ENCODE results near the gene PUM1.

The PUM1 gene

DNA sequence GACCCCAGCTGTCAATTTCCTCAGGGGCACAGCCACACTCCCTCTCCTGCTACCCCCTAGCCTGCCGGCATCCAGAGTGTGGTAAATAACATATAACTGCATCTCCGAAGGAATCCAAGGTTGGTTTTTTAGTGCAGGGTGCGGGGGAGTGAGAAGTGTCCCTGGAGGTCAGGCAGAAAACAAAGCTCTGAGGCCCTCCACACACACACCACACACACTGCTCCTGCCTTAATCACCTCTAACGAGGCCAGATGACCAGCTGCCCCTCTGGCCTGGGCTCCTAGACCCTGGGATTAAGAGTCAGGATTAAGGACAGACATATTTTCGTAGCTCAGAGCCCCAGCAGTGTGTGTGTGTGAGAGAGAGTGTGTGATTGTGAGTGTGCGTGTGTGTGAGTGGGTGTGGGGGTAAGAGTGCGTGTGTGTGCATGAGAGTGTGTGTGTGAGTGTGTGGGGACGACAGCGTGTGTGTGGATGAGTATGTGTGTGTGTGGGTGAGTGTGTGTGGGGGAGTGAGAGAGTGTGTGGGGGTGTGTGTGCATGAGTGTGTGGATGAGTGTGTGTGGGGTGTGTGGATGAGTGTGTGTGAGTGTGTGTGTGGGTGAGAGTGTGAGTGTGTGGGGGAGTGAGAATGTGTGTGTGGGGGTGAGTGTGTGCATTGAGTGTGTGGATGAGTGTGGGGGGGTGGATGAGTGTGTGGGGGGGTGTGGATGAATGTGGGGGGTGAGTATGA, 171.6 kb downstream of the PUM1 start:
- no peak for DNase-seq (ENCODE audit: low read depth in 3 of 3)

DNA sequence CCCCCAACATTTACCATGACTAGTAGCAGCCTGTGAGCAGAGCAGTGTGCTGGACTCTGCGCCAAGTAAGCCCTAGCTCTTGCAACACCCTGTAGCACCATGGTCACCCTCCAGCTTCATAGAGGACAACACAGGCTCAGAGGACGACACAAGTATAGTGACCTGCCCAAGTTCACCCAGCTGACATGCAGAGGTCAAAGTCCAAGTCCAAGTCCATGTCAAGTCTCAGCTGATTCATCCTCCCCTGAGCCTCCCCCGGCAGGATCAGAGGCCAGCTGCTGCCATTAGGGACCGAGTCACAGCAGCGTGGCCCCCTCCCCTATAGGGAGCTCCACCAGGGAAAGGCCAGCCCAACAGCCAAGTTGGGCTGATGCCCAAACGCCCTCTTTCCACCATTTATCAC, 172.8 kb downstream of the PUM1 start:
- DNase-seq (ENCODE audit: low read depth in 3 of 3) = no peak

DNA sequence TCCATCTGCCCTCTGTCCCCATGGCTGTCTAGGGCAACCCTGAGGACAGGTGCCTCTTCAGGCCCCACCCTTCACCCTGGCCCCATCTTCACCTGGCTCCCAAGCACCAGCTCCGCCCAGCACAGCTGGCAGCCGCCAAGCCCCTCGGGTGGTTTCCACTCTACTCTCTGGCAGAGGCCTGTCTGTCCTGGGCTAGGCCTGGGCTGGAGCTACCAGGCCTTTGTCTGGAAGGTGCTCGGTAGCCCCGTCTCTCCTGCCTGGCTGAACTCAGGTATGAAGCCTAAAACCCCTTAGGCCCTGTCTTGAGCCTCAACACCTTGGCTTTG, 174.3 kb downstream of the PUM1 start:
- DNase-seq (ENCODE audit: low read depth in 3 of 3) = no peak

DNA sequence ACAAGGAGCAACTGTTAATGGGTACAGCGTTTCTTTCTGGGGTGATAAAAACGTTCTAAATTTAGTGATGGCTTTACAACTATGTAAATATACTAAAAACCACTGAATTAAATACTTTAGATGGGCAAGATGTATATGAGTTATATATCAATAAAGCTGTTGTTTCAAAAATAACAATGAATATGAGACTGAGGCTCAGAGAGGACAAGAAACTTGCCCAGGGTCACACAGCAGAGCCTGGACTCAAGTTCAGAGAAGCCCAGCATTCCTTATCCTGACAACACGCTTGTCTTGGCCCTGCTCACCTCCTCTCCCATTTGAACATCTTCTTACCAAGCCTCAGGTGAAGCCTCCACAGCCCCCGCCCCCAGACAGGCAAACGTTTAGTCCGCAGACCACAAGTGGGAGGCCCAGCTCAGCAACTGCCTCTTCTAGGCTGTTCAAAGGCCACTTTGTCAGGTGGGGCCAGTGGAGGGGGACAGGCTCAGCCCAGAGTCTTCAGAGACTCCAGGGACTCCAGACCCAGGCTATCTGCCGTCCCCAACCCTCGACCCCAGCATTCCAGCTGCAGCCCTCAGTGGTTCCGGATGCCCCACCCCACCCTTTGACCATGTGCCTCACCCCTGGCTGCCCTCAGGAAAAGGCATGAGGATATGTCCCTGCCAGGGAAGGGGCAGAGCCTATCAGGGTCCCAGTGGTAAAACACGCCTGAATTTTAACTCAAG, 174.9 kb downstream of the PUM1 start:
- DNase-seq (ENCODE audit: low read depth in 3 of 3) = no peak

DNA sequence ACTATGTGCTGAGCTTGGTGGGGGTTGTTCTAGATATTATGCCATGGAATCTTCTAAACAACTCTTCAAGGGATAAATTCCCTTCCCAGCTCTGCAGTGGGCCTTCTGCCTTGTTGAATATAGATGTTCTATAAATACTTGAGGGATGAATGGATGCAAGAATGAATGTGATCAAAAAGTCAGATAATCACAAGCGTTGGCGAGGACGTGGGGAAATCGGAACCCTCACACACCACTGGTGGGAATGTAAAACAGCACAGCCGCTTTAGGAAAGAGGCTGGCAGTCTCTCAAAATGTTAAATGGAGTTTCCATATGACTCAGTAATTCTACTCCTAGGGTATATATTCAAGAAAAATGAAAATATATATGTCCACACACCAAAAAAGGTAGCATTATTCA, 176.0 kb downstream of the PUM1 start:
- no peak for DNase-seq (ENCODE audit: low read depth in 3 of 3)

DNA sequence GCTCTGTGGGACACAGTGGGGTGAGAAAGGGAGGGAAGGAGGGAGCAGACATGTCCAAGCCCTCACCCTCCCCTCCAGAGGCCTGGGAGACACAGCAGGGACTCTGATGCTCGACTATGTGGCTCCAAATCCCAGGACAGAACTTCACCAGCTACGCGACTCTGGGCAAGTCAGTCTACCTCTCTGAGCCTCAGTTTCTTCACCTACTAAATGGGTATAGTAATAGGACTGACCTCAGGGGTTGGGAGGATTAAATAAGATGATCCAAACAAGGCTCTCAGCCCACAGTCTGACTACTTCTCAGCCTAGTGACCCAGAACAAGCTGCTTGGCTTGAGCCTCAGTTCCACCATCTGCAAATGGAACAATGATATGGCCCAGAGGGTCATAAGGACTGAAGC, 176.5 kb downstream of the PUM1 start:
- no peak for DNase-seq (ENCODE audit: low read depth in 3 of 3)

DNA sequence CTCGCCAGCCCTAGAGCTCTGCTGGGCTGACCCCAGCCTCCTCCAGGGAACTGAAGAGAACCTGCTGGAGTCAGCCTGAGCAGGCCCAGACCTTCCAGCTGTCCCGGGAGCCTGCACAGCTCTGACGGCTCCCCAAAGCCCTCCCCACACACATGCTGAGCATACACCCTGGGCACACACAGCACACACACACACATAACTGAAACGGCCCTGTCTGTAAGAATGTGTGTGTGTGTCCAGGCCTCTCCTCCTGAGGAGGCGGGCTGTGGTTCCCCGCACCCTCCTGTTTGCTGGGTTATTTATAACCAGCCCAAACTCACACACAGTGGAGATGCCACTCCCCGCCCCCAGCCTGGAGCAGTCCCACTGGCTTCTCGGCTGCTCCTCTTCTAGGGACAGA, 177.1 kb downstream of the PUM1 start:
- DNase-seq (ENCODE audit: low read depth in 3 of 3) = no peak

DNA sequence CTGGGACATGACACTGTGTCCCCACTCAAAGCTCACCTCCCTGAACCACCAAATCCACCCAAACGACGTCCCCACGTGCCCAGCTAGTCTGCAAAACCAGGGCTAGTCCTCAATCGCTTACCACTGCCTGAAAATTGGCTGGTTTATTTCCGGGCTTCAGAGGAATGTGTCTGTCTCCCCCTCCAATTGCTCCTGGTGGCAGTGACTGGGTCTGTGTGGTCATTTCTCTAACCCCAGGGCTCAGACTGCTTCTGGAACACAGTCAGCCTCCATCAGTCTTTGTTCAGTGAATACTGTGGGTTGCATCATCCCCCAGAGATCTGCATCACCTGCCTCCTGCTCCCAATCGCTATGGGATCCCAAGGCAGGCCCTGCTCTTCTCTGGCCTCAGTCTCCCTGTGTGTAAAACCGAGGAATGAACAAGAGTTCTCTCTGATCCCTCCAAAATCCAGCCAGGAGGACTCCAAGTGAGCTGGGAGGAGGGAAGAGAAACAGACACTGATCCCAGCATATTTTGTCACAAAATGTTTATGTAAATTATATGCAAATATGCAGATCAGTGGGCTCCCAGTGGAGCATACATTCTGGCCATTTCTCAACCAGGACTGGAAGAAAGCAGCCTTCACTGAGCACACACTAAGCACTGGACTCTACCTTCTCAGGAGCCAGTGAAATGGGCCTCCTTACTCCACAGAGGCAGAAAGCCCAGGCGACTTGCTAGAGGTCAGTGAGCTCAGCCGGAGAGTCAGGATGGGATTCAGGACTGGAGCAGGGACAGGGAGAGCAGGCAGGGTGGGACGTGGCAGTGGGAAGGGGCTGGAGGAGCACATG, 177.8 kb downstream of the PUM1 start:
- no peak for DNase-seq (ENCODE audit: low read depth in 3 of 3)

DNA sequence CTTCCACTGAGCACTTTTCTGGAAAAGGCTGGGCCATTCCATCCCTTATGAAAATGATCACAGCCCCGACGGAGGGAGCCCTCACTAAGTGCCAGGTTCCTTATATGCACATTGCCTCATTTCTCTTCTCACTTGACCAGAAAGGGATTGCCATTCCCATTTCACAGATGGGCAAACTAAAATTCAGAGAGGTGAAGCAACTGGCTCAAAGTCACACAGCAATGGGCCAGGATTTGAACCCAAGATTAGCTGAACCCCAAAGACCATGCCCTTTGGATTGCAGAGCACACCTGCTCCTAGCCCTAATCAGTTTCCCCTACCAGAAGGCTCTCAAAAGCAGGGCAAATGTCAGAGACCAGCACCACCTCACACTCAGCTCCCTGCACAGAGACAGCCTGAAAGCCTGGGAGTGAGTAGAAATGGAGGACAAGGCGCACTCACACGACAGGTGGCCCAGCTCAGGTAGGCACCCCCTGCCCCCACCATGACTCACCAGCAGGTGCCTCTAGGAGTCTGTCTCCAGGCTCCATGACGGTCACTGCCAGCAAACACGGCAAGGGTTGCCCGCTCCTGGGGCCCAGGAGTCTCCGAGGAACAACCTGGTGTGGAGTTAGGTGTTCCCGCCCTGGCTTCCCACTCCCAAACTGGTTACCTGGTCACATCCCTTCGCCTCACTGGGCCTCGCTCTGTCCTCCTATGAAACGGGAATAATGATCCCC, 178.6 kb downstream of the PUM1 start:
- DNase-seq (ENCODE audit: low read depth in 3 of 3) = no peak

DNA sequence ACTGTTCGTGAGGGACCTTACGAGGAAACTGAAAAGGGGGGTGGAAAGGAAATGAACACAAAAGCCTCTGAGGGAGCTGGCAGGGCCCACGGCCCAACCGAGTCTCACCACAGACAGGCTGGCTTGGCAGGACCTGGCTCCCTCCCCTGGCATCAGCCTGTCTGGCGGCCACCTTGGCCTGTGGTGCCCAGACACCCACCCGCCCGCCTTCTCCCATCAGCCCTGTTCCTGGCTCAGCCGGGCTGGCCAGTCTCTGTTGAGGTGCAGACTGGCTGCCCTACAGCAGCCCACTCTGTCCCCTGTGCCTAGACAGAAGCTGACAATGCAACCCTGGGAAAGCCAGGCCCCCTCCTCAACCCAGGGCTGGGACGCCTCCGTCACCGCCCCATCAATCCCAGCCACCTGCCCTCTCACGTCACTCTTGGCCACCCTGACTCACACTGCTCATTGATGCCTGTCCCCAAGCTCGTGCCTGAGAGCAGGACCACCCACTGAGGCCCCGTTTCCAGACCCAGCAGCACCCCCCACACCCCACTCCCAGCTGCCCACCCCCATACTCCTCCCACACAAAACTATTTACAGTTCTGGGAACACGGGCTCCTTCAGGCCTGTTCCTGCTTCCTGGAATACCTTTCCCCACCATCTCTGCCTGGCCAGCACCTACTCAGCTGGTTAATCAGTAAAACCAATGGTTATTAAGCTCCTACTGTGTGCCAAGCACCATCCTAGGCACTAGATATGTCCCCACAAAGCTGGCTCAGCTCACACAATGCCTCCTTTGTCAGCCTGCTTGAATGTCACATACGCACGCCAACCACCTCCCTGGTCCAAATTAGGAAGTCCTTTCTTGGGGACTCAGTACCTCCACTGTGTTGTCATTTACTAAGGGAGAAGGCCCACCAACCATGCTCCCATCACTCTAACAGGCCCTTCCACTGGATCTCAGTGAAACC, 179.7 kb downstream of the PUM1 start:
- no peak for DNase-seq (ENCODE audit: low read depth in 3 of 3)

DNA sequence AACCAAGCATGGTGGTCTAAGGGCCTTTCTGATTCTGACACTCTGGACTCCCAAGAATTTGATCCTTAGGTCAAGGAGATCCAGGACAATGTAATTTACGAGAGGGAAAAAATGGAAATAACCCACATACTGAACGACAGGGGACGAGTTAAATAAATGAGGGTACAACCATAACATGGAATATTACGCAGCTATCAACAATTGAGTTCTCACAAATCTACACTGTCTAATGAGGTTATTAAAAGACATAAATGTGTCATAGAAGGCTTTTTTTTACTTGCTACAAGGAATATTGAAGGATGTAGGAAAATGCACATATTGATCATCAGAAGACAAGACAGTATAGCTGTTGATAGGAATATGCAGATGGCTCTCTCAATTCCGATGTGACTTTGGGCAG, 180.8 kb downstream of the PUM1 start:
- no peak for DNase-seq (ENCODE audit: low read depth in 3 of 3)

DNA sequence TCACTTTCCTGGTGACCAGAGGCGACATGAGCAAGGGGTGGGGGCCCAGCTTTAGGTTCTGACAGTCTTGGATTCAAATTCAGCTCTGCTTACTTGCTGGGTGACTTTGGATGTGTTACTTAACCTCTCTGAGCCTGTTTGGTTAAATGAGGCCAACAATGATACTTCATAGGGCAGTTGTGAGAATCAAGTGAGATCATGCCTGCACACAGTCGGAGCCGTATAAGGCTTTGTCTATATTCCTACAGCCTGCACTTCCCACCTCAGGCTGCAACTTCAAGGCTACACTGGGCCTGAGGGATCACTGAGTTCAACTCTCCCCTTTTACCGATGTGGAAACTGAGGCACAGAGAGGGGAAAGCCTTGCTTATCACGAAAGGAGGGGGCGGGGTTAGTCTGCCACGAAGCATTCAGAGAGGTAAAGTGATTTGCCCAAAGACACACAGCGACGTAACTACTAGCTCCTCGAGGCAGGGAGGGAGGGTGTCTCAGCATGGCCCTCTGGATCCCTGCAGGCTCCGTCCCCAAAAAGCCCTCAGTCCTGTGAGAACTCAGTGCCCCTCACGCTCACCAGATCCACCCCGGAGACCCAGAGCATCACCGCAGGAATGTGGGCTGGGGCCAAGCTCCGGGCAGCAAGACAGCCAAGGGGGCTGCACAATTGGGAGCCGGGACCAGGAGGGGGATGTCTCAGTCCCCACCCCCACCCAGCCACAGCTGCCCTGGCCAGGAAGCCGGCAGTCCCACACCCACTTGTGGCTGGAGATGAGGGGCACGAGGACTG, 181.9 kb downstream of the PUM1 start:
- DNase-seq (ENCODE audit: low read depth in 3 of 3) = no peak

DNA sequence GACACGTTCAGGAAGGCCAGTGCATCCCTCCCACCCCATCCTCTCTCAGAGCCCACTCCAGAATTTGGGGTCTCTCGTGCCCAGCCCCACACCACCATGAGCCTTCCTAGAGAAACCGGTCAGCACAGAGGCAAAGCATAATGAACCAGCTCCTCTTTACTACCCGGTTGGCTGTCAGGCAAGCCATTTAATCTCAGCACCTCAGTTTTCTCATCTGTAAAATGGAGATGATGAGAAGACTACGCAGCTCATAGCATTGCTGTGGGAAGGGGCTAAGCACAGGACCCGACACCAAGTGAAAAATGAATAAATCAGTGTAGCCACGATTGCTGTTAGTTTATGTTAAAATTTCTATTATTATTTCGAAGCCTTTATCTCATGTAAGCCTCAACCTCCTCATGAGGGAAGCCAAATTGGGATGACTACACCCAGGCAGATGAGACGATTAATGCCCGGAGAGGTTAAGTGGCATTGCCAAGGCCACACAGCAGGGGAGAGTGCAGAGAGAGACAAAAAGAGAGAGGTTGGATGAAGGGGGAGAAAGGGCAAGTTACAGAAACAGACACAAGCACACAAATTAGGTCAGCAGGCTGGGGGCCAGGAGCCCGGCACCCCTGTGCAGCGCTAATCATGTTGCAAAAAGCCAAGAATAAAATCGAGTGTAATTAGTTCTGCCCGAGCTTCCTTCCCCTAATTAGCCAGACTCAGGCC, 182.7 kb downstream of the PUM1 start:
- no peak for DNase-seq (ENCODE audit: low read depth in 3 of 3)
